HG03066 (cell line): ENCODE results near the gene CFAP299.
A peak's percentile ranks its signal among the peaks of the same experiment; 100 is the strongest.
"Not testable (repeated sequence)": the region's sequence is repeated elsewhere in the genome, so short reads cannot be mapped to it uniquely, and the experiment has no call there.

Experiments used
- ATAC-seq: cut with Tn5 transposase; IDR thresholded peaks from one replicate; pipeline ENCODE4 v1.9.1; 2021; ENCODE audit warnings: low read depth; ENCODE audit not compliant: unreplicated experiment

The CFAP299 gene

GRCh38 chr4:80324171-80324570 is 11.4 kb upstream of the CFAP299 start:
- no peak for ATAC-seq

DNA sequence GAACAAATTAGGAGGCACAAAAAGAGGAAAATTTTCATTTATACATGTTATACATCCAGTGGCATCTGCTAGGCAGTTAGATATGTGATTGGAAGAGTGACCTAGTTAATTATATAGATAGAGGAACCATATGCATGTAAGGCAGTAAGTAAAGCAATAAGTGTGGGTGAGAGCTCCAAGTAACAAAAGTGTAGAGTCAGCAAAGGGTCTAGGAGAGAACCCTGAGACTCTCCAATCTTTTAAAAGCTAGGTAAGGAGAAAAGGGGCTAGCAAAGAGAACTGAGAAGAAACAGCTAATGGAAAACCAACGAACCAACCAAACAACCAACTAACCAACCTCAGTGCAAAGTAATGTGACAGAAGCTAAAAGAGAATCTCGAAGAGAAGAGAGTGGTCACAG is 3.8 kb upstream of the CFAP299 start:
- ATAC-seq: no peak

DNA sequence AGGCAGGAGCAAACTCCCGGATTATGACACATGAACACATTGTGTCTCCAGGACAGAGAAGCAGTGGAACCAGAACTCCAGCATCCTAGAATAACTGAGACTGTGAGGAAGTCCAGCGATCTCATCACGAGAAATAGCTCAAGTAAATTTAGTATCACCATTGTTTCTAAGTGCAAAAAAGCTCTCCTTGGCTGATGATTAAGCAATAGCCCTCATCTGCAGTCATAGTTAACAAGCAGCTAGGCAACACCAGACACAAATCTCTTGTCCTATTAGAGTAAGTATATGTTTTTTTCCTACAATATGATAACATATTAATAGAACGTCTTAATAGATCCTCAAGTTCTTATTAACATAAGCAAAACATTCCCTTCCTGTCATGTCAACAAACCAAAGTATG is 2.4 kb upstream of the CFAP299 start:
- ATAC-seq: no peak

- ATAC-seq: no peak
Measured at GRCh38 chr4:80334568-80334967, 962 bp upstream of the CFAP299 start.

DNA sequence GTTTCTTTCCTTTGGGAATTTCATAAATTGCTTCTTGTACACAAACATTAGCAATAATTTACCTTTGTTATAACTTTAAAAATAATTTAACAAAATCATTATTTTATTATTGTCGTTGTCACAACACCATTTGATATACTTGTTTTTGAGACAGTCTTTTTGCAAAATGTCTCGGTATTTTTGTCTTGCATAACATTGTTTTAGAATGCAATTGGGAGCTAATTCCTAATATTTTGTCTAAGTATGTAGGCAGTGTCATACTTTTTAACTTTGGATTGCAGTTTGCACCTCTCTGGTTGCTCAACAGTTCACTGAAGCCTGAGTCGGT is 340 bp upstream of the CFAP299 start:
- no peak for ATAC-seq

DNA sequence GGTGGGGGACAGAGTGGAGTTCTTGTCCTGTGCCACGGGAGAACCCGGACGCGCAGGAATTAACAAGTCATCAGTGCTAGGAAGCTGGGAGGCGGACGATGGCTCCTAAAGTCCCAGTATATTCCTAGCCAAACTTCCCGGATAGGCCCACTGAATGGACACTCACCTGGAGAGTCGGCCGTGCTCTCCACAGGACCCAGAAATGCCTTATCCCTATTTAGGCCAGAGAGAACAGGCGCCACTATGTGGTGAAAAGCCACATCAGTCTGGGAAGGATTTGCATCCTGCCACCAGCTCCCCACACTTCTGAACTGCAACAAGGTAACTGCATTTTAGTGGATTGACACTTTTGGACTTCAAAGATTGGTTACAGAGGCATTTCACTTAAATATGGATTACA is 1.1 kb downstream of the CFAP299 start:
- no peak for ATAC-seq

- no peak for ATAC-seq
Measured at GRCh38 chr4:80340036-80340435, 4.5 kb downstream of the CFAP299 start.

- not testable (repeated sequence) for ATAC-seq
Measured at GRCh38 chr4:80342684-80343083, 7.2 kb downstream of the CFAP299 start.

DNA sequence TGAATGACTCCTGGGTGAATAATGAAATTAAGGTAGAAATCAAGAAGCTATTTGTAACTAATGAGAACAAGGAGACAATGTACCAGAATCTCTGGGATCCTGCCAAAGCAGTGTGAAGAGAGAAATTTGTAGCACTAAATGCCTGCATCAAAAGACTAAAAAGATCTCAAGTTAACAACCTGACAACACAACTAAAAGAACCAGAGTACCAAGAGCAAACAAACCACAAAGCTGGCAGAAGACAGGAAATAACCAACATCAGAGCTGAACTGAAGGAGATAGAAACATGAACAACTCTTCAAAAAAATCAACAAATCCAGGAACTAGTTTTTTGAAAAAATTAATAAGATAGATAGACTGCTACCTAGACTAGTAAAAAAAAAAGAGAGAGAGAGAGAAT is 8.4 kb downstream of the CFAP299 start:
- ATAC-seq: no peak

DNA sequence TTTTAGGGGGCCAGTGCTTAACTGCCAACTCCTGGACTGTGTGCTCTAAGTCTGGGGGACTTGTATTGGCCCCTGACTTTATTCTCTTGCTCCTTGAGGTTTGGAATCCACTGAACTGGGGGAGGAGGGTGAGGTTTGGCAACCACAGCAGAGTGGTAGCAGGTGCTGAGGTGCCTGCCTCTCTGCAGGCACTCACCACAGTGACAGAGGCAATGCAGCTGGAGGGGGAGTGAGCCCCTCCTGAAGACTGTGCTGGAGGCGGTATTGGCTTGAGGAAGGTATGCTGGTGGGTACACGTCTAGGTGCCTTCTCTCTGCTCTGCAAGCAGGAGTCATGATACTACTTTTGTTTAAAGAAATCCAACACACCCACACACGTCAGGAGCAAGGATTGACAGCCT is 24.6 kb downstream of the CFAP299 start:
- ATAC-seq: no peak

DNA sequence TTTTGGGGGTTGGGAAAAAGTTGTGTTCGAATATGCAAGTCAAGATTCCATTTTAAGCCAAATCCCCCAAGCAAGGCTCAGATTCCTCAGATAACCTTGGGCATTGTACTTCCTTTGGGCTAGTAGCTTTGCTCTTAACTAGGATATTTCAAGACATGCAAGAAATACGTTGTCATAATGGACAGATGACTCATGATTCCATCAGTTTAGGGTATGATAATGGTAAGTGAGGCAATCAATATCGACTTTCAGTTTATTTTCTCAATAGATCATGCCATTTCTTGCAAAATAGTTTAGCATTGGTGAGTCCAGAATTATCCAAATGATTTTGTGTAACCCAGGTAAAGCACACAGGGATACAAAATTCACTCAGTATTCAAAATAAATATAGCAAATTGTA is 25.4 kb downstream of the CFAP299 start:
- ATAC-seq: no peak

DNA sequence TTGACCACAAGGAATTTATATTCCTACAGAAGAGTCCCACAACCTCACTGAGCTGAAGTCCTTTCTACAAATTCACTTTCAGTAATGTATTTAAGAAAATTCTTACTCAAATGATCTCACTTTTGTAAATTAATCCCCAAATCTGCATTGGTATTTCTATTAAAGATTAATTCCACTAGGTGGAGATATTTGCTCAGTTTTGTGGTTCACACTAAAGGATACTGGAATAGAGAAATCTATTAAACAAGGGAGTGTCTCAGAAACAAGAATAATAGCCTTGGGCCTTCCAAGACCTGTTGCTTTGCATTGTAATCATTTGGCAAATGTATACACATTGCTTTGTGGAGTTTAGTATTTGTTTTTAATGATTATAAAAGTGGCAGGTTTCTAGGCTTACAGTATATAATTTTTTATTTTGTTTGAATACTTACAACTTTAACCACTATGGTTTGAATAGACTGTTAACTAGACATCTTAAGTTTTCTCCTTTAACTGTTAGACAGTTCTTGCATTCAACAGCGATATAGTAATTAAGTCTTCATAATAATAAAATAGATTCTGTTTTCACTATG is 25.9 kb downstream of the CFAP299 start:
- ATAC-seq: no peak

DNA sequence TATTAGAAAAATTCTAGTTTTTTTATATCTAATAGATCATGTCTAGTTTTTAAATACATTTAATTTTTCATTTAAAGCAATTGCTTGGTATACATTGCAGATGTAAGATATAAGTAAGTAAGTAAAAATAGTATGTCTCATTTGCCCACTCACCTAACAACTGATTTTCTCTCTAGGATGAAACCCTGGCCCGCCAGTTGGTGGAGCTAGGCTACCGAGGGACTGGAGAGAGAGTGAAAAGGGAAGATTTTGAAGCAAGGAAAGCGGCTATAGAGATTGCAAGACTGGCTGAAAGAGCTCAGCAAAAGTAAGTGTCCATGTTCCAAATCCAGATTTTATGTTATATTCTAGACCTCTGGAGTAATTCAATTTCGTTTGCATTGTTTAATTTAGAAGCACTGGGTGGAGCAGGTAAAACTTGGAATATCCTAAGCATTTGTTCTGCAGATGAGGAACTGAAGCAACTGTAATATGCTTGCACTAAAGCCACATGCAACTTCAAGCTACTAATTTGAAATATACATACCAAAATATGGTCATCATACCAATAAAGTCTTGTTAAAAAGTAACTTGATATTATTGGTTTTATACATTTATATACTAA is 27.1 kb downstream of the CFAP299 start:
- no peak for ATAC-seq

- ATAC-seq: peak; percentile 70
Measured at GRCh38 chr4:80365928-80366327, 30.4 kb downstream of the CFAP299 start.

DNA sequence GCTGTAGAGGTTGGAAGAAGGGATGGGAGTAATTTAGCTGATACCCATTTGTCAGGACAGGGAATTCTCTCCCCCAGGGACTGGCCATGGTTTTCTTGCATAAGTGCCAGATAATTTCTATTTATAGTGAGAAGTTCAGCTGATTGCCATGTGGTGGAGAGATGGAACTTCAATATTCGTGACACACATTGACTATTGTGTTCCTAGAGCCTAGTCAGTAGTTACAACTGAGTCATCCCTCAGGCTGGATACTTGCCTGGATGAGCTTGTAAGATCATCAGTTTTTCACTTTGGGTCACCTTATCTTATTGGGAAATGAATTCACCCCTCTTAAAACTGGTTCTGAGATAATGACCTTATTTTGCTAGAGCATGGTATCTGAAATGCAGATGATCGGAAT is 32.2 kb downstream of the CFAP299 start:
- ATAC-seq: no peak

DNA sequence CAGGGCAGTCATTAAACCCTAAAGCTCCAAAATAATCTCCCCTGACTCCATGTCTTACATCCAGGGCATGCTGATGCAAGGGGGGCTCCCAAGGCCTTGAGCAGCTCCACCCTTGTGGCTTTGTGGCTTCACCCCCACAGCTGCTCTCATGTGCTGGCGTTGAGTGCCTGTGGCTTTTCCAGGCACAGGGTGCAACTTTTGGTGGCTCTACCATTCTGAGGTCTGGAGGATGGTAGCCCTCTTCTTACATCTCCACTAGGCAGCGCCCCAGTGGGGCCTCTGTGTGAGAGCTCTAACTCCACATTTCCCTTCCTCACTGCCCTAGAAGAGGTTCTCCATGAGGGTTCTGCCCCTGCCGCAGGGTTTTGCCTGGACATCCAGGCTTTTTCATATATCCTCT is 35.1 kb downstream of the CFAP299 start:
- ATAC-seq: no peak

DNA sequence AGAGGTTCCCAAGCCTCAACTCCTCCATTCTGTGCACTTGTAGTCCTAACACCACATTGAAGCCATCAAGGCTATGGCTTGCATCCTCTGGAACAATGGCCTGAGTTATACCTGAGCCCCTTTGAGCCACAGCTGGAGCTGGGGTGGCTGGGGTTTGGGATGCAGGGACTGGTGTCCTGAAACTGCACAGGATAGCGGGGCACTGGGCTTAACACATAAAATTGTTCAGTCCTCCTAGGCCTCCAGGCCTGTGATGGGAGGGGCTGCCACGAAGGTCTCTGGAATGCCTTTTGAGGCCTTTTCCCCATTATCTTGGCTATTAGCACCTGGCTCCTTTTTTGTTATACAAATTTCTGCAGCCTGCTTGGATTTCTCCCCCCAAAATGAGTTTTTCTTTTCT is 35.5 kb downstream of the CFAP299 start:
- ATAC-seq: no peak

- no peak for ATAC-seq
Measured at GRCh38 chr4:80374180-80374579, 38.6 kb downstream of the CFAP299 start.

DNA sequence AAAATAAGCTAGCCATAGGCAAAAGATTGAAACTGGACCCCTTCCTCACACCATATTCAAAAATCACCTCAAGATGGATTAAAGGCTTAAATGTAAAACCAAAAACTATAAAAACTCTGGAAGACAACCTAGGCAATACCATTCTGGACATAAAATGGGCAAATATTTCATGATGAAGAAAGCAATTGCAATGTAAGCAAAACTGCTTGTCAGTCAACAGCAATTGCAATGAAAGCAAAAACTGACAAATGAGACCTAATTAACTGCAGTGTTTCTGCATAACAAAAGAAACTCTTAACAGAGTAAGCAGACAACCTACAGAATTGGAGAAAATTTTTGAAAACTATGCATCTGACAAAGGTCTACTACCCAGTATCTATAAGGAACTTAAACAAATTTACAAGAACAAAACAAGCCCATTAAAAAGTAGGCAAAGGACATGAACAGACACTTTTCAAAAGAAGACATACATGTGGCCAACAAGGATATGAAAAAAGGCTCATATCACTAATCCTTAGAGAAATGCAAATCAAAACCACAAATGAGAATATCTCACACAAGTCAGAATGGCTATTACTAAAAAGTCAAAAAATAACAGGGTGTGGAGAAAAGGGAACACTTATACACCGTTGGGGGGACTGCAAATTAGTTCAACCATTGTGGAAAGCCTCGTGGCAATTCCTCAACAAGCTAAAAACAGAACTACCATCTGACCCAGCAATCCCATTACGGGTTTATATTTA is 46.7 kb downstream of the CFAP299 start:
- ATAC-seq: no peak

DNA sequence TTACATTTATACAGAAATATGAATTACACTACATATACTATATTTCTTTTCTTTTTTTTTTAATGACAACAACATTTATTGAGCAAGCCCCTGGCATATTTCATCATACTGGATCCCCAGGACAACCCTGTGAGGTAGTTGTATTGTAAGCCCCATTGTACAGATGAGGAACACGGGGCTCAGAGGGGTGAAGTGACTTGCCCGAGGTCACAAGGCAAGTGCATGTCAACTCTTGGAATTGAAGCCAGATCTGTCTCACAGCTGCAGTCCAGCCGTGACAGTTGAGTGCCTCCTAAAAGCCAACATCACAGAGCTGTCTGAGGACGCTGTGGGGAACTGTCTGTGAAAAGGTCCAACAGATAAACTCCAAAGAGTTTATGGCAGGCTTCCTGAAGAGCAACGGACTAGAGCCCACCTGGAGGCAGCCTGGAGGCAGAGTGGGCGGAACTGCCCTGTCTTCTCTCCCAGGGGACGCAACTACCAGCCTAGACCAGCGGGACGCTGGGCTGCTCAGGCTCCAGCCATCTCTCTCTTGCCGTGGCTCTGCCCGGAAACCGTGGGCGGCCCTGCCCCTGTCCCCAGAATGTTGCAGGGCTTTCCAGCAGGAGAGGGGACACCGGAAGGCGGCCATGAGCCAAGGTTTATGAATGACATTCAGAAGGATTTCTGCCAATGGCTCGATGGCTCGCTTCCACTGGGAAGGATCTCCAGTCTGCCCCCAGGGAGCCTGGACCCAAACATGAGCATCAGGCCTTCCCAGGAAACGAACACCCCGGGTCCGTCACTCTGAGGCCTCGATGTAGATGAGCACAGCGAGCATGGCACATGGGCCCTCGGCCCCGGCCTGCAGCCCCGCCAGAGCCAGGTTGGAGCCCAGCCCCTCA is 50.1 kb downstream of the CFAP299 start:
- ATAC-seq: no peak

DNA sequence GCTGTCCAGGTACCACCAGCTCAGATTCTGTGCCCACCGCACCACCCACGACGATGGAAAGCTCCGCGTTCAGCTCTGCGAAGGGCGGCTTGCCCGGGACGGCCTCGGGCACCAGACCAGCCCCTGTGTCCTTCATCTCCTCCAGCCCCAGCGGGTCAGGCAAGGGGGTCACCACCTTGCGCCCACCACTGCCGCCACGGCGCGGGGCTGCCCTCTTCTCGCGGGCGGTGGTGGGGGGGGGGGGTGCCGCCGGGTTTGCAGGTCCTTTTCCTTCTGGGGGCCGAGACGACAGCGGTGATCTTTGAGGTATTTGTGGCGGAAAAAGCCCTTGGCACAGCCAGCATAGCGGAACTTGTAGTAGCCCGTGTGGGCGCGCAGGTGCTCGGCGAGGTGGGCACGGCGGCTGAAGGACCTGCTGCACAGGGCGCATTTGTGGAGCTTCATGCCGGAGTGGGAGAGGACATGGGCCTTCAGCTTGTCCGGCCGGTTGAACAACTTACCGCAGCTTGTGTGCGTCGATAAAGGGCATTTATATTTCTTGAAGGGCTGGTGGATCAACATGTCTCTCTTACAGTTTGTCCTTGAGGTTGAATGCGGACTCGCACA is 50.9 kb downstream of the CFAP299 start:
- no peak for ATAC-seq
